IPS DF 19.7 (cell line): ENCODE data around the gene CHCHD6.
"Not testable (repeated sequence)": the region's sequence is repeated elsewhere in the genome, so short reads cannot be mapped to it uniquely, and the experiment has no call there.

Experiments
- DNase-seq: peaks from one replicate; pipeline ENCODE4 v3.0.0-alpha.2; 2013; ENCODE audit warnings: low read depth, low spot score

Gene CHCHD6

DNA sequence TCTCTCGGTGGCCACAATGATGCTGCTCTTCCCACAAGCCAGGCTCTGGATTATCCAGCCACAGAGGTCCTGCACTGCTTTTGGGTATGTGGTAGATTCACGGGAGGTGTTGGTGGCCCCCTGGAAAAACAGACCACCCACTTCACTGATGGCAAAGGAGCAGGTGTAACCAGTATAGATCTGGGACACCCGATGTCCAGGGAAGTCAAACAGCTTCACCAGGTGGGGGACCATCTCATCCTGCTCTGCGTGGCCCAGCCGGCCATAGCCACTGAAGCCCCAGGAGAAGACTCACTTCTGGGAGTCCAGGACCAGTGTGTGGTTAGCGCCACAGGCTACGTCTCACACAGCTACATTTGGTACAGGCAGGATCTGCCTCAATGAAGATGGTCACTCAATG lies 62.6 kb downstream of the CHCHD6 start:
- DNase-seq = no peak

DNA sequence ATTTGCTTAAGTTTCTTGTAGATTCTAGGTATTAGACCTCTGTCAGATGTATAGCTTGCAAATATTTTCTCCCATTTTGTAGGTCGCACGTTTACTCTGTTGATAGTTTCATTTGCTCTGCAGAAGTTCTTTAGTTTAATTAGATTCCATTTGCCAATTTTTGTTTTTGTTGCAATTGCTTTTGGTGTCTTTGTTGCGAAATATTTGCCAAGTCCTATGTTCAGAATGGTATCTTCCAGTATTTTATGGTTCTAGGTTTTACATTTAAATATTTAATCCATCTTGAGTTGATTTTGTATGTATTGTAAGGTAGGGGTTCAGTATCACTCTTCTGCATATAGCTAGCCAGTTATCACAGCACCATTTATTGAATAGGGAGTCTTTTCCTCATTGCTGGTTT lies 64.9 kb downstream of the CHCHD6 start:
- DNase-seq = no peak

DNA sequence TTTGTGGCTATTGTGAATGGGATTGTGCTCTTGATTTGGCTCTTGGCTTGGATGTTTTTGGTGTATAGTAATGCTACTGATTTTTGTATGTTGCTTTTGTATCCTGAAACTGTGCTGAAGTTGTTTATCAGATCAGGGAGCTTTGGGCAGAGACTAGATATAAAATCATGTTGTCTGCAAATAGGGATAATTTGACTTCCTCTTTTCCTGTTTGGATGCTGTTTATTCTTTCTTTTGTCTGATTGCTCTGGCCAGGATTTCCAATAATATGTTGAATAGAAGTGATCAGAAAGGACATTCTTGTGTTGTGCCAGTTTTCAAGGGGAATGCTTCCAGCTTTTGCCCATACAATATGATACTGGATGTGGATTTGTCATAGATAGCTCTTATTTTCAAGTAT lies 66.1 kb downstream of the CHCHD6 start:
- no peak for DNase-seq

DNA sequence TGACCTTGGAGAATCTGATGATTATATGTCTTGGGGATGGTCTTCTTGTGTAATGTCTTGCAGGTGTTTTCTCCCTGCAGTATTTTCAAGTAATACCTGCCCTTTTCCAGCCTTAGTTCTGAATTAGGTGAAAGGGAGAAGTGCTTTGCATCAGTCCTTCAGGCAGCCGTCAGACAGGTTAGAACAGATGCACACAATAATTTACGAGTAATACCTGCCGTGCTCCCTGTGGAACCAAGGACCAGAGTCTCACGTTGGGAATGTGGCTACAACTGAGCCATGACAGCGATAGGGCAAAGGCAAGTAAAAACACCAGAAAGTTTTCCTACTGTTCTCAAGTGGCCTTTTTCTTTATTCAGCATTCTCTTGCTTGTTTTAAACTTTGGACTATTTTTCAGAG lies 69.1 kb downstream of the CHCHD6 start:
- no peak for DNase-seq

DNA sequence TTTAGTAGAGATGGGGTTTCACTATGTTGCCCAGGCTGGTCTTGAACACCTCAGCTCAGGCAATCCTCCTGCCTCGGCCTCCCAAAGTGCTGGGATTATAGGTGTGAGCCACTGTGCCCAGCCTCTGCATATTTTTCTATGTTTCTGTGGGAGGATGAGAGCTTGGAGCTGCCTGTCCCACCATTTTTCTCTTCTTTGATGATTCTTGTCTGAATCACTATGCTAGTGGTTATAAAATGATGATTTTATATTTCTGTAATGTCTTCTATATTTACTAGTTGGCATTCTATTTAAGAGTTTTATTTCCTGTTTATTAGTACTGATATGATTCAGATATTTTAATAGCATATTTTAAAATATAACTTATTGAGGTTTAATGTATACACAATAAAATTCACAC lies 69.7 kb downstream of the CHCHD6 start:
- DNase-seq = no peak

DNA sequence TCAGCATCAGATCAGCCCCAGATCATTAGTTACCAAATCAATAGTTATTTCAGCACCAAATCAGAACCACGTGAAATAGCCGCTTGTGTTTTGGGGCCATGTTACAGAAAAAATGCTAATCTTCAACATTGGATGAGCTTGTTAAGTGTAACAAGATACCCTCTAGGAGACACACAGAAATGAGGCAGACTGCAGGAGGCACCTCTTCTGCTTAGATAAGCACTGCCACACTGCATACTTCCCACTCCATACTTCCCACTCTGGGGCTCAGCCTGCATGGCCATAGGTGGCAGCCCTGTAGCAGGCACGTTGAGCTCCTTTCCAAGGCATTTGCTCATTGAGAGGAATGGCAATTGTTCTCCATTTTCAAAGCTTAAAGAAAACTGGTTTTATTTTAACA lies 73.3 kb downstream of the CHCHD6 start:
- DNase-seq = no peak

DNA sequence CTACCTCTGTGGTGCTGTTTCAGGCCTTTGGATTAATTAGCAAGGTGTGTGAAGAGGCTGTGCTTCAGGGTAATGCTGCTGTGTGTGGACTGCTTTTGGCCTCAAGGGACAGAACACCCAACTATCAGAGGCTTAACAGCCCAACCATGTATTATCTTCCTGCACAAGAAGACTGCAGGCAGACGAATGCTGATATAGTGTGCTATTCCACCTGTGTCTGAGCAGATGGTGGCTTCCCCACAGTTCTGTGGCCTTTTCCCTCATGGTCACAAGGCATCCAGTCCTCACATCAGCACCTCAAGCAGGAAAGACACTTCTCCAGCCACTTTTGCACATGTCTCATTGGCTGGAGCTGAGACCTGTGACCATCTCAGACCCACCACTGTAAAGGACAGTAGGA lies 76.6 kb downstream of the CHCHD6 start:
- no peak for DNase-seq

DNA sequence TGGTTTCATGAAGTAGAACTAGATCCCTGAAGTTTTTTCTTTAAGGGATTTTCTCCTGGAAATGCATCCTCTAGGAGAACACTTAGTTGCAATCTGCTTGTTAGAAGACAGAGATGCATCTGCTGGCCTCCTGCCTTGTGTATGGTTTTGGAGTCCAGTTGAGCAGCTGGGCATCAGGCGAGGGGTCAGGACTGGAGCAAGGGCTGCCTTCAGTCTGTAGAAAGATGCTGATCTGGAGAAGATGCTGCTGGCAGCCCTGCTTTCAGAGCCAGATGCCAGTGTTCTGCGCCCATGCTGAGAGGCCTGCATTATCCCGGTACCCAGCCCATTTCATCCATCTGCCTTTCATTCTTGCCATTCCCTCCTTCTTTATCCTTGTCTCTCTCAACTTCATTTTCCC lies 77.4 kb downstream of the CHCHD6 start:
- no peak for DNase-seq

DNA sequence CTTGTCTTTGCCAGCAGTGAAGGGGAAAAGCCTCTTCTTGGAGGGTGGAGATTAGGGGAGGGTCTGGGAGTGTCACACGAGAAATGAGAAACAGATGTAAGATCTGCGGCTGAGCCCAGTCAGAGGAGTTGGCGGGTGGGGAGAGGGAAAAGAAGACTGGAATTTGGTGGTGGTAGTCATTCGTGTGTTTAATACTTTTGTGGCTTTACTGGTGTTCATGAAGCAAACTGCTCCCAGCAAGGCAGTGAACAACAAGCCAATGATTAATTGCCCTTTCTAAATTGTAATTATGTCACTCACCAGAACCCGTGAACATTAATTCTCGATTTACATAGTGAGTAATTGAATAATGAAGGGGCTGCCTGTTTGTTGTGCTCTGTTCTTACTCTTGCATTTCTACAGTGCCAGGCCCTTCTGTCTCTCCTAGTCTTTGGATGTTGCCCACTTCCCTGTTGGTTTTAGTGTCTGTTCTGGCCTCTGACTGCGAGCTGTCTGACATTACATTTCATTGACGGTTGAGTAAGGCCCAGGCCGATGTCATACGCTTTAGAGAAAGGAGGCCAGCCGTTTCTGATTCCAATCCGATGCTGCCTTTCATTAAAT lies 78.0 kb downstream of the CHCHD6 start:
- no peak for DNase-seq

DNA sequence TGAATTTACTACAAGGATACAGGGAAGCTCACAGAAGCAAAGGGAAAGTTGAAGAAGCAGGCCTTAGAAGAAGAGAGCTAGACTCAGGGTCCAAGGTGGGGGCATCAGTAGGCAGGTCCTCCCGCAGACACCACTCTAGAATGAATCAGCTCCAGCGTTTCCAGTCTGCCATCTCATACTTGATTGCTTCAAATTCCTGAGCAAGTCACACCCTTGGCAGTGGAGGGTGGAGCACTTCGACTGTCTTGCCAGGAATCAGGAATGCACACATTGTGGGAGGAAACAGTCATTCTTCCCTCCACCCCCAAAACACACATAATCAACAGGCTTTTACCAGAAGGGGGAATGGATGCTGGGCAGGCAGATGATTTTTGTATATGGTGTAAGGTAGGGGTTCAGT lies 78.5 kb downstream of the CHCHD6 start:
- no peak for DNase-seq

DNA sequence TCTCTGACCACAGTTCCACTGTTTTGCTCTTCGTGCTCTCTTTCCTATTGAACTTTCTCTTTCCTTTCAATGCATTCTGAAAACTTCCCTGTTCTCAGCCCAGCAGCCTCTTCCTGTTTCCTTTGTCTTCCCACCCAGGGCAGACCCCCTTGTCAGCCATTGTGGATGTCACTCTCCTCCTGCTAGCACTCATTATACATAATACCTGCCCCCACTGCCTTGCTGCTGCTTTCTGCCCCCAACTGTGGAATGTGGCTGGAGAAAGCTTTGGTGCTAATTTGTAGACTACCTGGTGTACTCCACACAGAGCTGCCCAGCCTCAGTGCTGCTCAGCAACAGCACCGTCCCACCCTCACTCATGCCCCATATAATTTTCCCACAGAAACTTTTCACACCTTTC lies 80.2 kb downstream of the CHCHD6 start:
- DNase-seq = peak; percentile 25

DNA sequence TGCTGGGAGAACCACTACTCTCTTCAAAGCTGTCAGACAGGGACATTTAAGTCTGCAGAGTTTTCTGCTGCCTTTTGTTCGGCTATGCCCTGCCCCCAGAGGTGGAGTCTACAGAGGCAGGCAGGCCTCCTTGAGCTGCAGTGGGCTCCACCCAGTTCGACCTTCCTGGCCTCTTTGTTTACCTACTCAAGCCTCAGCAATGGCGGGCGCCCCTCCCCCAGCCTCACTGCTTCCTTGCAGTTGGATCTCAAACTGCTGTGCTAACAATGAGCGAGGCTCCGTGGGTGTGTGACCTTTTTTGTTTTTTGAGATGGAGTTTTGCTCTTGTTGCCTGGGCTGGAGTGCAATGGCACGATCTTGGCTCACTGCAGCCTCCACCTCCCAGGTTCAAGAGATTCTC lies 87.3 kb downstream of the CHCHD6 start:
- DNase-seq = not testable (repeated sequence)

DNA sequence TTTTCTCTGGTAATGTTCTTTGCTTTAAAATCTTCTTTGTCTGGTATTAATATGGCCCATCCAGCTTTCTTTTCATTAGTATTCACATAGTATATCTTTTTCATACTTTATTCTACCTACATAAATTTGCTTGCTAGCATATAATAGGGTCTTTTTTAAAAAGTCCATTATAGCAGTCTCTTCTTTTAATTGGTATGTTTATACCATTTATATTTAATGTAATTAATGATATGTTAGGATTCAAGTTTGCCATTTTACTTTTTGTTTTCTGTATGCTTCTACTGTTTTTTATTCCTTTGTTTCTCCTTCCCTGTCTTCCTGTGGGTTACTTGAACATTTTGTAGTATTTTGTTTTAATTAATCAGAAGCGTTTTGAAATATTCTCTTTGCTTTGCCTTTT lies 89.0 kb downstream of the CHCHD6 start:
- DNase-seq = no peak

DNA sequence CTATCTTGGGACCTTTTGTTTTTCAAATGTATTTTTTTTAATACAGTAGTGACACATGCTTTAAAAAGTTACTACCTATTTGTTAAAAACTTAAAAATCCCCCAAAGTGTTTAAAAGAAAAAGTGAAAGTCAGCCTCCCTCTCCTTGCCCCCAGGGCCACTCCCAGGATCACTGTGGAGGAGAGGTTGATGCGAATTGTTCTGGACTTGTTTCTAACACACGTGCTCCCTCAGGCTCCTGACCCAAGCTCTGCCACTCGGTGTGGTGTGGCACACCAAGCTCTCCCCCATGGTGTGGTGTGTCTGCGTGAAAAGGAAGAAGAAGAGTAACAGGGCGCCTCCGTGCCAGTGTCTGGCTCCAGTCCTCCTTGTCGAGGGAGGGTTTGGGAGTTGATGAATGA lies 93.5 kb downstream of the CHCHD6 start:
- DNase-seq = no peak

DNA sequence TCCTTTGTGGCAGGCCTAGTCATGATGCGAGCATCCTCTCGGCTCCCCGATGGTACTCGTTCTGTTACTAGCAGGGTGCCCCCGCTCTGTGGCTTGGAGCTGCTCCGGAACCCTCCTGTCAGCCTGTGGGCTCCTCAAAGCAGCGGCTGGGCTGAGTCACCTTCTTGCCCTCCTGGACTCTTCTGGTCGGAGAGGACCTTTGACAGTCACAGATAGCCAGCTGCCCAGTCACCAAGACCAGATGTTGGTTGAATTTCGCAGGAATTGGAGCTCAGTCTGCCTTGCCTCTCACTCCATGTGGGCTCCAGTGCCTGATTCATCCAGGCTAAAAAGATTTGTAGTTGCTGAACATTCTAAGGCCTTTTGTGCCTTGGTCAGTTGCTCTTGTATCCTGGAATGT lies 94.5 kb downstream of the CHCHD6 start:
- DNase-seq = no peak

DNA sequence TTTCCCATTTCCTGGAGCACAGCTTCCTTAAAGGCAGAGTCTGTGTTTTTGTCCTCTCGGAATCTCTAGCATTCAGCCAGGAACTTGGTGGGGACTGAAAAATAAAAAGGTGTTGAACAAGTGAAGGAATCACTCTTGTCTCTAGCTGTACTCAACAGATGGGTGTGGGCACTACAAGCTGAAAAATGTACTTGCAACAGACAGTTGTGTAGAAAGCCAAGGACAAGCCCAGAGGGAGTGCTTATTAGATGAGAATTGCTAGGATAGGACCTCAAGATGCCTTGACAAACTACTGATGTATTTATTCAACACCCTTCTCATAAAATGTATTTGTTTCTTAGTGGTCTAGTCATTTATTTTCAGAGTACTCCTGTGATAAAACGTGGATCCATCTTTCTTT lies 95.1 kb downstream of the CHCHD6 start:
- DNase-seq = no peak

DNA sequence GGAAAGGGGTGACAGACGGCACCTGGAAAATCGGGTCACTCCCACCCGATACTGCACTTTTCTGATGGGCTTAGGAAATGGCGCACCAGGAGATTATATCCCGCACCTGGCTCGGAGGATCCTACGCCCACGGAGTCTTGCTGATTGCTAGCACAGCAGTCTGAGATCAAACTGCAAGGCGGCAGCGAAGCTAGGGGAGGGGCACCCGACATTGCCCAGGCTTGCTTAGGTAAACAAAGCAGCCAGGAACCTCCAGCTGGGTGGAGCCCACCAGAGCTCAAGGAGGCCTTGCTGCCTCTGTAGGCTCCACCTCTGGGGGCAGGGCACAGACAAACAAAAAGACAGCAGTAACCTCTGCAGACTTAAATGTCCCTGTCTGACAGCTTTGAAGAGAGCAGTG lies 97.3 kb downstream of the CHCHD6 start:
- not testable (repeated sequence) for DNase-seq

DNA sequence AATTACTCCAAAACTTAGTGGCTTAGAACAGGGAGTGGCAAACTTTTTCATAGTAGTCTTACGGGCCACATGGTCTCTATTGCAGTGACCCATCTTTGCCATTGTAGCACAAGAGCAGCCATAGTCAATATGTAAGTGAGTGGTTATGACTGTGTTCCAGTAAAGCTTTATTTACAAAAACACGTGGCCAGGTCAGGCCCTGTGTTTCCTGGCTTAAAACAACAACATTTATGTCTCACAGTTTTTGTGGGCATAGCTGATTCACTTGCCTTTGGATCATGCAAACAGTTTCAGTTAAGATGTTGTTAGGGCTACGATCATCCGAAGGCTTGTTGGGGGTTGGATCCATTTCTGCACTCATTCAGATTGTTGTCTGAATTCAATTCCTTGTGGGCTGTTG lies 103.8 kb downstream of the CHCHD6 start:
- DNase-seq = no peak

DNA sequence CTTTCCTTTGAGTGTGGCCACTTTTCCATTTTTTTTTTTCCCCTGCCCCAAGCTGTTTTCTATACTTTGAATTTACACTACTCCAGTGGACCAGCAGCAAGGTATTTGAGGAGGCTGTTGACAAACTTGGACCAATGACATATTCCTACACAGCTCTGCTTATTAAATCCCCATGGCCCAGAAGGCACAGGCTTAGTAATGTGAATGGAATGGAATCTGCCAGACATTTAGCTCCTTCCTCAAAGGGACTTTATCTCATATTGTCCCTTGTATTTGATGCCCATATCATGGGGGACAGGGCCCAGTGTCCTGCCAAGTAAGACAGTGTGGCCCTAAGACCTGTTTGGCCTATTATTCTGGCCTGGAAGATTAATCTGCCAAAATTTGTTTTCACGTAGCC lies 107.5 kb downstream of the CHCHD6 start:
- no peak for DNase-seq

DNA sequence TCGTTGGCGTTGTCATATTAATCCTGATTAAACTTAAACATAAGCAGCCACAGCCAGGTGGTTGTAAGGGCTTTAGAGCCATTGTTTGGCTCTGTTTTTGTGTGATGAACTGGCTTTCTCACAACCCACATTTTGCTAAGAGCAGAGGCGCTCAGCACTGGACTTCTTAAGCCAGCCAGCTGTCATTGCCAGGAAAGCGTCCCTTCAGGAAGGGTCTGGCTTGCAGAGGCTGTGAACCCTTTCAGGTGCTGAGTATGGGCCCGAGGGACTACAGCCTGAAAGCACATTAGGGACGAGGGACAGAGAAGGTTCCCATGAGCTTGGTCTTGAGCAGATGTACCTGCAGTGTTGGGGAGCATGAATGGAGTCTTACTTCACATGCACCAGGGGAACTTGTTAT lies 112.3 kb downstream of the CHCHD6 start:
- no peak for DNase-seq

DNA sequence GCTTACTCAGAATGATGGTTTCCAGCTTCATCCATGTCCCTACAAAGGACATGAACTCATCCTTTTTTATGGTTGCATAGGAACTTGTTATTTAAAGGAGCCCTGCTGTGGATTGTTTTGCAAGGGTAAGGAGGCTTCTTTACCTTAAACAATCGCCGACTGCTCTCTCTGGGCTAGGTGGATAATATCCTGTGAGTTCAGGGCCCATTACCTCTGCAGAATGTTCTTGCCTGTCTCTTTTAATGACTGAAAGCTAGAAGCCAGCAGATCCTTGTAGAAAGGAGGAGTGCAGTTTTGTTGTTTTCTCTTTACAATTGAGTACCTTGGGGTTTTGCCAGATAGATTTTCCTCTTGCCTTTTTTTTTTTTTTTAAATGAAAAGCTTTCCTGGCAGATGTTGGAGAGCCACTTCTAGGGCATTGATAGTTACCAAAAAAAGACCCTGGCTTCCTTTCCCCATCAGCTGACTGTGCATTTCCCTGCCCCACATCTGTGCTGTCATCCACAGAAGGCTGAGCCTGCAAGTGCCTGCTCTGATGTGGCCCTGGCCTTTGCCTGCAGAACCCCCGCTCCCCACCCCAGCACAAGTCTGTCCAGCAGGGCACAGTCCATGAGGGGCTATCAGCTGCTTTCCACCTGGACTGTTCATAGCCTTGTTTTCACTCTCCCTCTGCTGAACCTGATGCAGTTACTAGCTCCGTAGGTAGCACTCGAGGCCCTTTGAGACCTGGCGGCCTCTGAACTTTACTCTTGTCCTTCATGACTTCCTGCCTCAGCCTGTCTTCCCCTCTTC lies 113.1 kb downstream of the CHCHD6 start:
- peak; percentile 23 for DNase-seq

DNA sequence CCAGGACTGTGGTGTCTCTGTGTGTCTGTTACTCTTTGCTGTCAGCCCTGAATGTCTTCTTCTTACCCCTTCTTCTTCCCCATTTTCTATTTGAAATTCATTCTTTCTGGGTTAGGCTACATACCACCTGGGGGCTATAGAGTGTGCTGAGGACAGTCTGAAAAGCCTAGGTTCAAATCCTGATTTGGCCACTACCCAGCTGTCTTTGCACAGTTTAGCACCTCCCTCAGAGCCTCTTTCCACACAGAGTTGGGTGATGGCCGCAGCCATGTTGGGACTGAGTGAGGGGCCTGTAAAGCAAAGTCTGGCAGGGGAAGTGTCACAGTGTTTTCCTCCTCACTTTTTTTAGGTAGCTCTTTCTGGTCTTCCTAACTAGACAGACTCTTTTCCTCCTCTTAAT lies 113.7 kb downstream of the CHCHD6 start:
- DNase-seq = no peak

DNA sequence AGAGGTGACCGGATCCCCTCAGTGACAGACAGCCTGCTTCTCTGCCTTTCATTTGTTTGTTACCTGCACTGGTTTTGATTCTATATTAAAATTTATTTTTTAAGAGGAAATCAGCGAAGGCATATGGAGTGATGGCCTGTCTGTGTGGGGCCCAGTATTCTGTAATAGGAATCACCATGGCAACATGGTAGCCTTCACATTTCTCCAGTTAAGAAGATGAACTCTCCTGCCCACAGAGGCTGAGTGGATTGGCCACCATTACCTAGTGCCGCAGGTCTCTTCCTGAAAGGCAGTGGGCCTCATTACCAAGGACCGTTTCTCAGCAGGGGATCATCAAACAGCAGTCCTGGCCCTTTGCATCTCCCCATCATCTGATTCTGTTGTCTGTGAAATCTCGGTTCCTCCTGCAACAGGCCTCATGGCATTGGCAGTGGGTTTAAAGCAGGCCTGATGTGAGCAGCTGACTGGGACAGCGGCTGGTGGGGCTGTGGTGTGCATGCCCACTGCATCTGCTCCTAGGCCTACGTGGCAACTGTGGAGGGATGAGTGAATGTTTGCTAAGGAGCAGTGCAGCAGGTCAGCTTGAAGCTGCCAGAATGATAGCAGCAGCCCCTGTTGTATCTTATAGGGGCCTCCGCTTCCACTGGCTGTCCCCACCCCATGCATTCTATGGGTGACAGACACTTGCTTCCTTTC lies 114.5 kb downstream of the CHCHD6 start:
- no peak for DNase-seq
